HG02840 (cell line): ENCODE measurements around the gene RNF220.
"Not testable (repeated sequence)": the region's sequence is repeated elsewhere in the genome, so short reads cannot be mapped to it uniquely, and the experiment has no call there.

Experiments
- ATAC-seq: cut with Tn5 transposase; IDR thresholded peaks from one replicate; pipeline ENCODE4 v1.9.1; 2021; ENCODE audit warnings: mild to moderate bottlenecking, moderate library complexity, moderate number of reproducible peaks; ENCODE audit not compliant: unreplicated experiment, low FRiP score

The RNF220 gene

DNA sequence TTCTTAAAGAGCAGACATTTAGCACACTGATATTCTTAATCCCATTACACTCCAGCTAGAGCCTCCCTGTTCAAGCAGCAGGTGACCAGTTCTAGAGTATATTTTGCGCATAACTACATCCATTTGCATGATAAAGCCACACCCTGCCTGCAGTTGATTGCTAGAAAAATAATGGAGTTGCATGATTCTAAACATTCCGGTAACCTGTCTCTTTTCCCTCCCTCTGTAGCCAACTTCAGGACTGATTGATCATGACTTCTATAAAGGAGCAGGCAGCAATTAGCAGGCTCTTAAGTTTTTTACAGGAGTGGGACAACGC is 284.4 kb downstream of the RNF220 start:
- no peak for ATAC-seq

DNA sequence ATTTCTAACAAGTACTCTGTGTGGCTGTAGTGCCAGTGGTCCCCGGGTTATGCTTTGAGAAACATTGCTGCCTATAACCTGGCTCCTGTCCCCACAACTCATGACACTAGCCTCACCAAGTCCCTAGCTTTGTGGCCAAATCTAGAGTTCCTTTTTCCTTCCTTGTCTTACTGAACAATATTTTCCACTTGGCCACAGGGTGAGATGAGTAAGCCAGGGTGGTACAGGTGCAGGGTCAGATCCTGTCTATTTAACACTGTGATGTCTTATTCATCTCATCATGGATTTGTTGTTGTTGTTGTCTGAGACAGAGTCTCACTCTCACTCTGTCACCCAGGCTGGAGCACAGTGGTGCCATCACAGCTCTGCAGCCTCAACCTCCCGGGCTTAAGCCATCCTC is 288.1 kb downstream of the RNF220 start:
- no peak for ATAC-seq

DNA sequence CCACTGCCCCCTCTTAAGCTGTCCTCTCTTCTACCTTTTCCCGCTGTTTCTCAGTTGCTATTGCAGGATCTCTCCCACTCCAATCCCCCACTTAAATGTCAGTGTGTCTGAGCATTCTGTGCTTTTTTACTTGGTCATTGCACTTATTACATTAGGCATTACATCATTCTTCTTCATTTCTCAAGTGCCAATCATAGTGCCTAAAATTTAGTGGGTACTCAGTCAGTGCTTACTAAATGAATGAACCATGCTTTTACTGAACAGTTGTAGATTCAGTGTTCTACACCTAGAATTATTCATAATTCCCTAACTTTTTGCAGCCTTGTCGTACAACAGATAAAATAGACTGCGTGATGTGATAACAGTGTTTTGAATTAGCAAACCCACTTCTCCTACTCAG is 288.8 kb downstream of the RNF220 start:
- ATAC-seq: no peak

DNA sequence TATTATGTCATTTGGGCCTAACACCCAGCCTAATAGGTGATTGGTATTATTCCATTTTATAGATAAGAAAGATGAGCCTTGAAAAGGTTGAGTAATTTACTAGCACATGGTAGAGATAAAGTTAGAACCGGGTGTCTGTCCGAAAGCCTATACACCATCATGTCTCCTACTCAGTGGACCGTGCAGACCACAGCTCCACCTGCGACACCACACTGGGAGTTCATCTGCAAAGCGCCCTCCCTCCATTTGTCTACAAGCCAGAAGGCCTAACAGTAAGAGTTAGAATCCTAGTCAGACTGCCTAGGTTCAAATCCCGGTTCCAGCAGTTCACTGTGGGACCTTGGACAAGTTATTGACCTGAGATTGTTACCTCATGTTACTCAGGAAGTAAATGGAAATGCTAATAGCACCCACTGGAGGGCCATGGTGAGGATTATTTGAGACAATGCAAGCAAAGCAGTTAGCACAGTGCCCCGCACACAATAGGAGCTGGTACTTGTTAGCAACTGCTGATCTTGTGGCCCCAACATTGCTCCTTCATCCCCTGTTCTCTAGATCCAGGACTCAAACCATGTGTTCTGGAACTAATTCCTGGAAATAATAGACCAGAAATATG is 289.9 kb downstream of the RNF220 start:
- no peak for ATAC-seq

DNA sequence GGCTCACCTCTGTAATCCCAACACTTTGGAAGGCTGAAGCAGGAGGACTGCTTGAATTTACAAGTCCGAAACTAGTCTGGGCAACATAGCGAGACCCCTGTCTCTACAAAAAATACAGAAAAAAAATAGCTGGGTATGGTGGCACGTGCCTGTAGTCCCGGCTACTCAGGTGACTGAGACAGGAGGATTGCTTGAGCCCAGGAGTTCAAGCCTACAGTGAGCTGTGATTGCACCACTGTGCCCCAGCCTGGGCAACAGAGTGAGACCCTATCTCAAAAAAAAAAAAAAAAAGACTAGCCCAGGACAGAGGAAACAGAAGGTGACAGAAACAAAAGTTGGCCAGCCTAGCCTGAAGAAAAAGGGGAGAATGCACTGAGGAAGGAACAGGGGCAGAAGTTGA is 290.6 kb downstream of the RNF220 start:
- no peak for ATAC-seq

DNA sequence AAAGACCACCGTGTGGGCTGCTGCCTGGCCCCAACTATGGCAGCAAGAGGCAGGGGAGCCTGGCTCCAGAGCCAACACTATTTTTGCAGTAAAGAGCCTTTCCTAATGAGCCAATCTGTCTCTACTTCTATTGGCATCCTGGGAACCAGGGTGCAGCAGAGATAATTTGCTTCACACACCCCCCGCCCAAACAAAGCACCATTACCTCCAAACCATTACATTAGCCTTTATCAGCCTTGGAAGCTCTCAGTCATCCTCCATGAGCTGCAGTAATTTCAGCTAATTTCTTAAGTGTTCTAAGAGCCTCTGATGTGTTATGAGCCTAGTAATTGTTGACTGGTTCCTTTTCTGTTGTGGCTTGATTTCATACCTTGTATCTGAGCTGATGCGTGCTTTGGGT is 291.0 kb downstream of the RNF220 start:
- ATAC-seq: no peak

DNA sequence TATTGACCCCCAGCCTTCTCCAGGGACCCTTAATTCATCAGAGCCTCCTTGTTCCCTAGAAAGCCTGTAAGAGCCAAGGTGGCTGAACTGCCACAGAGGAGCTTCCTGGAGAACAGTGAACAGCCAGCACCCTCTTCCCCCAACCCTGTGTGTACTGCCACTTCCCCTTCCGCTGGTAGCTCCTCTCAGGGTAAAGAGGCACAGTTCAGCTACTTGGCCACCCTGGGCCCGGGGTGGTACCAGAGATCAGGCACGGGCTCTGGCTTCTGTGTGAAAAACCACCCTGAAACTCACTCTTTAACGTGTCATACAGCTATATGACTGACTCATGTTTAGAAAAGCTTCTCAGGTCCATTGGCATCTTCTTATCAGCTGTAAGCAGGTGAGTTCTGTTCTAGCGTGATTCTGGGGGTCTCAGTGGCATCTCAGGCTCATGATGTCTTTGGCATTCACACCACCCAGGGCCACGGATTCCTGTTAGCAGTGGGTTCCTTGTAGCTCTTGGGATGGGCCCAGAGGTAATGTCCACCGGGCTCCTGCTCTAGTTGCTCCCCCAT is 291.8 kb downstream of the RNF220 start:
- no peak for ATAC-seq

DNA sequence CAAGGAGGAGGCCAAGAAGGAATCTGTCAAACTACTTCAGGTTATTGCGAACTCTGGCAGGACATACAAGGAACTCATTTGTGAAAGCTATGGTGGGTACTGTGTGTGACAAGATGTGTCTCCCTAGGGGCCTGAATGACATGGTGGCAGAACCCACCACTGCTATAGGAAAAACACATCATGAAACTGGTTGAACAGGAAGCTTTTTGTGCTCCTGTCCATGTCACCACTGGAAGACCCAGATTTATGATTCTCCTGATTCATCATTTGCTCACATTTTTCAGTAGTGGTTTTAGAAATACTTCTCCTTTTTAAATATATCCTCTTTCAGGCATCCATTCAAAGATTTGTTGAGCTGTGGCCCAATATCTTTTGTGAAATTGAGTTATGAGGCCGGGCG is 293.1 kb downstream of the RNF220 start:
- no peak for ATAC-seq

DNA sequence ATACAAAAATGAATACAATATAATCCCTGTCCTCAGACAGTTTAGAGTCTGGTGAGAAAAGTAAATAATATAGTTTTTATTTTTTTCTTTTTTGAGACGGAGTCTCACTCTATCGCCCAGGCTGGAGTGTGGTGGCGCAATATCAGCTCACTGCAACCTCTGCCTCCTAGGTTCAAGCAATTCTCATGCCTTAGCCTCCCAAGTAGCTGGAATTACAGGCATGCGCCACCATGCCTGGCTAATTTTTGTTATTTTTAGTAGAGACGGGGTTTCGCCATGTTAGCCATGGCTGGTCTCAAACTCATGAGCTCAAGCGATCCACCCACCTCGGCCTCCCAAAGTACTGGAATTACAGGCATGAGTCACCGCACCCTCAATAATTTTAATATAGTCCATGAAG is 294.3 kb downstream of the RNF220 start:
- not testable (repeated sequence) for ATAC-seq

DNA sequence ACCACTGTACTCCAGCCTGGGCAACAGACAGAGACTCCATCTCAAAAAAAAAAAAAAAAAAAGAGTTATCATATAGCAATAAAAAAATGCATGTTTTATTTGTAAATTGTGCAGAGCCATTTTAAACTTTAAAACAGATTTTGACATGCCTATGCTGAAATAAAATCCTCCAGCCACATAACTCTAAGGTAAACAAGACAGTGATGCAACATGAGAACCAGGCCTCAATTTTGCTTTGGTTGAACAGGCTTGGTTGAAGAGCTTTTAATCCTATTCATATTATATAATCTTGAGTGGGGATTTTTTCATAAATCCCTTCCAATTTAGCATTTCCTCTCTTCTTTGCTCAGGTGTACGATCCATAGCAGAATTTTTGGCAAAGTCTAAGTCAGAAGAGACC is 295.5 kb downstream of the RNF220 start:
- no peak for ATAC-seq

DNA sequence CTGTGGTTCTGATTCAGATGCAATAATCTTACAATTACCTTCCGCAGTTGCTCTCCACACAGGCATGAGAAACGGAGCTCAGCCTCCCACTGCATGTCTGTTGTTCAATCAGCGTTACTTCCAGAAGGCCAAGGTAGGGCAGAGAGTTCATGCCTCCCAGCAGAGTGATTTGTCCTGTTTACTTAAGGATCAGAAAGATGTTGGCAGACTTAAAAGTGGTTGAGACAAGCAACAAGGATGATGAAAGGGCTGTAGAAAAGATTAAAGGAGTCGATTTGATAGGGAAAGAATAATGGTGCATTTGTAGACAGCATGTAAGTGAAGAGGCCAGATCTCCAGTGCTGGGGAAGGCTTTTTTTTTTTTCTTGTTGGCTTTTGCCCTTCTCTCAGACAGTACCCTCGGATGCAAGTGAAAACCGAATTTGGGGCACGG is 296.1 kb downstream of the RNF220 start:
- no peak for ATAC-seq
